HG02870 (cell line): Measurements from ENCODE around the gene GNA12.

Experiments
- ATAC-seq: cut with Tn5 transposase; IDR thresholded peaks from one replicate; pipeline ENCODE4 v1.9.1; 2021; ENCODE audit warnings: mild to moderate bottlenecking, moderate library complexity; ENCODE audit not compliant: unreplicated experiment

The GNA12 gene

GRCh38 chr7:2838873-2839578 lies 5.1 kb downstream of the GNA12 start:
- peak; percentile 42 for ATAC-seq

GRCh38 chr7:2838451-2838850 lies 5.7 kb downstream of the GNA12 start:
- no peak for ATAC-seq

- no peak for ATAC-seq
Measured at GRCh38 chr7:2837496-2837895, 6.6 kb downstream of the GNA12 start.

GRCh38 chr7:2834748-2835441 lies 9.2 kb downstream of the GNA12 start:
- no peak for ATAC-seq

GRCh38 chr7:2833083-2833910 lies 10.8 kb downstream of the GNA12 start:
- no peak for ATAC-seq

GRCh38 chr7:2832461-2832860 lies 11.6 kb downstream of the GNA12 start:
- no peak for ATAC-seq

- no peak for ATAC-seq
Measured at GRCh38 chr7:2830609-2831376, 13.3 kb downstream of the GNA12 start.

GRCh38 chr7:2829040-2829439 lies 15.1 kb downstream of the GNA12 start:
- no peak for ATAC-seq

- ATAC-seq = no peak
Measured at GRCh38 chr7:2826771-2827170, 17.3 kb downstream of the GNA12 start.

- no peak for ATAC-seq
Measured at GRCh38 chr7:2825559-2826227, 18.4 kb downstream of the GNA12 start.

- ATAC-seq = peak; percentile 49
Measured at GRCh38 chr7:2824678-2825461, 19.2 kb downstream of the GNA12 start.

GRCh38 chr7:2824026-2824677 lies 20.0 kb downstream of the GNA12 start:
- ATAC-seq = no peak

GRCh38 chr7:2823130-2823529 lies 21.0 kb downstream of the GNA12 start:
- no peak for ATAC-seq

GRCh38 chr7:2821842-2822507 lies 22.1 kb downstream of the GNA12 start:
- ATAC-seq = no peak

GRCh38 chr7:2821161-2821841 lies 22.8 kb downstream of the GNA12 start:
- ATAC-seq = peak; percentile 31

- ATAC-seq = no peak
Measured at GRCh38 chr7:2820508-2820934, 23.6 kb downstream of the GNA12 start.

- ATAC-seq = no peak
Measured at GRCh38 chr7:2819954-2820397, 24.1 kb downstream of the GNA12 start.
